ENCODE measurements around the gene ZNF407.

Gene ZNF407

GRCh38 chr18:75048776-75049454, 451.2 kb downstream of the ZNF407 start:
- H3K4me3 ChIP-seq (replicated peaks in 1 of 2; ENCODE audit: low read depth in 2 of 2, low read length in 2 of 2) = no peak overlapping the region
- no peak for DNase-seq (ENCODE audit: low read depth in 2 of 2)
- TF ChIP-seq CTCF (IDR thresholded peaks at IDR 0.05; ENCODE audit: low read depth, low read length) = no peak

GRCh38 chr18:75049455-75049789, 451.8 kb downstream of the ZNF407 start:
- no peak for TF ChIP-seq CTCF (IDR thresholded peaks at IDR 0.05; ENCODE audit: low read depth, low read length)
- H3K4me3 ChIP-seq (replicated peaks in 1 of 2; ENCODE audit: low read depth in 2 of 2, low read length in 2 of 2) = no peak overlapping the region
- DNase-seq (ENCODE audit: low read depth in 2 of 2) = no peak

GRCh38 chr18:75051757-75052156, 454.1 kb downstream of the ZNF407 start:
- no peak for DNase-seq (ENCODE audit: low read depth in 2 of 2)
- no peak for TF ChIP-seq CTCF (IDR thresholded peaks at IDR 0.05; ENCODE audit: low read depth, low read length)
- H3K4me3 ChIP-seq (replicated peaks in 1 of 2; ENCODE audit: low read depth in 2 of 2, low read length in 2 of 2) = no peak overlapping the region

GRCh38 chr18:75052475-75052874, 454.8 kb downstream of the ZNF407 start:
- H3K4me3 ChIP-seq (replicated peaks in 1 of 2; ENCODE audit: low read depth in 2 of 2, low read length in 2 of 2) = no peak overlapping the region
- no peak for DNase-seq (ENCODE audit: low read depth in 2 of 2)
- no peak for TF ChIP-seq CTCF (IDR thresholded peaks at IDR 0.05; ENCODE audit: low read depth, low read length)

GRCh38 chr18:75053028-75053629, 455.5 kb downstream of the ZNF407 start:
- no peak for DNase-seq (ENCODE audit: low read depth in 2 of 2)
- H3K4me3 ChIP-seq (replicated peaks in 1 of 2; ENCODE audit: low read depth in 2 of 2, low read length in 2 of 2) = no peak overlapping the region
- no peak for TF ChIP-seq CTCF (IDR thresholded peaks at IDR 0.05; ENCODE audit: low read depth, low read length)

GRCh38 chr18:75054046-75054445, 456.4 kb downstream of the ZNF407 start:
- TF ChIP-seq CTCF (IDR thresholded peaks at IDR 0.05; ENCODE audit: low read depth, low read length) = no peak
- H3K4me3 ChIP-seq (replicated peaks in 1 of 2; ENCODE audit: low read depth in 2 of 2, low read length in 2 of 2) = no peak overlapping the region
- DNase-seq (ENCODE audit: low read depth in 2 of 2) = no peak

GRCh38 chr18:75054611-75055010, 456.9 kb downstream of the ZNF407 start:
- DNase-seq (ENCODE audit: low read depth in 2 of 2) = no peak
- TF ChIP-seq CTCF (IDR thresholded peaks at IDR 0.05; ENCODE audit: low read depth, low read length) = no peak
- no peak overlapping the region for H3K4me3 ChIP-seq (replicated peaks in 1 of 2; ENCODE audit: low read depth in 2 of 2, low read length in 2 of 2)
